Adipose tissue (tissue), 3 donors: ENCODE data around the gene DOCK4. TPM values are rescaled to one million over a fixed set of nuclear protein-coding genes. Genes with fewer than 3 reads are reported as not detected.

Experiments used
- H3K27ac ChIP-seq: one replicate; pipeline ENCODE4 v1.5.1; 2013; ENCODE audit warnings: low read depth, low read length
- WGBS, 3 donors: extraction: QIAGEN DNeasy Blood & Tissue Kit; methylation state at CpG; one replicate each; pipeline ENCODE4 v1.1.7; 2013; 5-methylcytosine and 5-hydroxymethylcytosine counted together
- polyA plus RNA-seq, 3 donors: library from polyadenylated mRNA; stranded (reverse); fragments of 200-250 nt; gene quantifications; one replicate each; pipeline ENCODE4 v1.2.3, GENCODE V29; 2013
- donor health status: healthy with polysubstance abuse.
- donor health status: Bipolar disorder and iron deficiency.
- donor health status: healthy.

DOCK4 gene
- polyA plus RNA-seq, 3 donors: 3.0 to 9.7 (median 7.6) TPM

DNA sequence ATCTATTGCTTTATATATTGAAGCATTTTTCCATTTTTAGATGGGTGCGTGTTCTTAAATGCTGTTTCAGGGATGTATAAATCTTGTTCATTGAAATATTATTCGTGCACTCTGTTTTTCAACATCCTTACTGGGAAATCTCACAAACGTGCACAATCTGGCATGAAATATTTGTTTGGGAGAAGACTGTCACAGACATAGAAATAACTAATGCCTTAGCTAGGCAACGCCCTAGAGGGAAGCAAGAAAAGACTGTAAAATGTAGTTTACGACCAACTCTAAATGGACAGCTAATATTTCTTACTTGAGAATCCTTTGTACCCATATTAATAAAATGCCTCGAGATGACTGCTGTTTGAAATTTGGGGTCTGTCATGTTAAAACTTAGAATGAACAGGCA lies 8.9 kb downstream of the DOCK4 start:
- no peak overlapping the region for H3K27ac ChIP-seq
- WGBS, 3 donors: 73 to 87% (median 77%) methylated on average over 6 of the region's 6 CpGs

DNA sequence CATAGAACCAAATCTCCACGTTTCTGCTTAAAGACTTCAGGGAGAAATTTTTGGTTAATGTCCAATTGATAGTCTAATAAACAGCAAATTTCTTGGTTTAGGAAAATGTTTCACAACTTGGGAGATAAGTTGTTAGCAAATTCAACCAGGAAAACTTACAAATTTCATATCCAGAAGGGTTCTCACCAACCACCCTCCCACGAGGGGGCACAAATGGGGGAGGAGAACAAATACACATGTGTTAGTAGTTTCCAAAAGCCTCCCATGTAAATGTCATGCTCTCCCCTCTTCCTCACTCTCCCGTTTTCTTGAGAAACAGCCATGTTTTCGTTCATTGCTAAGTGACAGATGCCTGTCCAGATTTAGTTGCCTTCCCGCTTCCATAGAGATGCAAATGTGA lies 10.5 kb downstream of the DOCK4 start:
- no peak overlapping the region for H3K27ac ChIP-seq
- 66 to 70% (median 67%) methylated on average over 5 of the region's 5 CpGs for WGBS, 3 donors

DNA sequence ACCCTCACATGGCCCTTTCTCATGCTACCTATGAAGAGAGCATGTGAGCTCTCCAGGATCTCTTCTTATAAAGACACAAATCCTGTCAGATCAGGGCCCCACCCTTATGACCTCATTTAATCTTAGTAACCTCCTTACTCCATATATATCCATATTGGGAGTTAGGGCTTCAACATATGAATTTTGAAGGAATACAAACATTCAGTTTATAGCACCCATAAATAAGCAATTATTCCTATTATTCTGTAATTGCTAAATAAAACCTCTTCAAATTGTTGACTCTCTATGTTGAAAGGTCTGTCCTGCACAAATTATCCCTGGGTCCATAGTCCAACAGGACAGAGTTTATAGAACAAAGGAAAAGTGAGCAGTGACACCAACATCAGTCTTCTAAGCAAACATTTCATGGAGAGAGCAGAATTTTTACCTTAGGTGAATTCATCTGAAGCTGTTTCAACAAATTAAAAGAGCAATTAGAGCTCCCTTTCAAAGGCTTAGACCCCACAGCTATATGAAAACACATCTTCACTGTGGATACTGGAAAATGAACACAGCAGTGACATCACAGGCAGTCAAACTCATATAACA lies 12.2 kb downstream of the DOCK4 start:
- no peak overlapping the region for H3K27ac ChIP-seq

DNA sequence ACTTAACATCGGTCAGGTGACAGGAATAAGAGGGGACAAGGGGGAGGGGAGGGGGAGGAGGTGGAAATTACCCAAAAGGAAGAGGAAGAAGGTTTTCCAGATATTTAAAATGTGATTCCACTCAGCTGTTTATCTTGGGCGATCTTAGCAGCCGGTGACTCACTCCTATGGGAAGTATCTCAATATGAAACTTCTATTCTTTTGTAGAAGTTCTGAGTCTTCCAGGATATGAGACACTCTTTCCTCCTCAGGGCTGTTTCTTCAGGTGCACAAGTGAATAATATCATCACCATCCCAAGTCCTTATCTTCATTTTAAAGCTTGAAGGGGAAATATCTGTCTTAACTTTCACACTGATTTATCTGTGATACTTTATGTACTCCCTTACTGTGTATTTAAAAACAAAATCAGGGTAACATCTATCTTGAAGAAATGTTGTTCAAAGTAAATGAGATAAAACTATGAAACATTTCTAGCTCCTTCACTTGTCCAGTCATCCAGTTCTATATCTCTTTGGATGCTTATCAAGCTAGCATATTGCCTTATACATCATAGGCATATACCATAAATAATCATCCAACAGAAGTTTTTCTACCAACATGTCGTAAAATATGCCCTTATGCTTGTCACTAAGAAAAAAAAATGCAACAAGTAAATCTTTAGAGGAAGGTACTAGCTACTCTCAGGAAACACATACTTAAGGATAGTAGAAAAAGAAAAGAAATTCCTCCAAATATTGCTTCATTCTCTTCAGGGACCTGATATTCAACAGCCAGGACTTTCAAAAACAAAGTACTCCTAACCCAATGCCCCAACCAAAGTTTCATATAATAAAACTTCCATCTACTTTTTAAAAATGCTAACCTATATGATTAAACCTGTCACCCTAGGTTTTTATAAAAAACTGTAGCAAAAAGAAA lies 13.7 kb downstream of the DOCK4 start:
- WGBS, 3 donors: 40 to 81% (median 58%) methylated on average over 4 of the region's 4 CpGs
- no peak overlapping the region for H3K27ac ChIP-seq

DNA sequence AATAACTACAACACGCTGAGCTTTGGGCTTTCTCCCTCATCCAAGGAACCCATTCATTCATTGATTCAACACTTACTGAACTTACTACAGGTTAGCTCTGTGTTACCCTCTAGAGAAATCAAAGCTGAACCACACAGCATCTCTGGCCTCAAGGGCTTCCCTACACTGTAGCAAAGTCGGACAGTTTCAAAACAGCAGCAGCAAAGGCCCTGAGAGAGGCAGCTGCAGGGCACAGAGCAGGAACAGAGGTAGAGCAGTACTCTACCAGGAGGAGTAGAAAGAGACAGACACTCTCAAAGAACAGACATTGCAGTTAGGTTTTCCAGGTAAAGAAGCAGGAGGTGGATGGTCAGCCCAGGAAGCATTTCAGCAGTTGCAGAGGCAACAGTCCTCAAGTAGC lies 16.1 kb downstream of the DOCK4 start:
- H3K27ac ChIP-seq: no peak overlapping the region
- WGBS, 3 donors: 89 to 95% (median 90%) methylated on average over 2 of the region's 2 CpGs

DNA sequence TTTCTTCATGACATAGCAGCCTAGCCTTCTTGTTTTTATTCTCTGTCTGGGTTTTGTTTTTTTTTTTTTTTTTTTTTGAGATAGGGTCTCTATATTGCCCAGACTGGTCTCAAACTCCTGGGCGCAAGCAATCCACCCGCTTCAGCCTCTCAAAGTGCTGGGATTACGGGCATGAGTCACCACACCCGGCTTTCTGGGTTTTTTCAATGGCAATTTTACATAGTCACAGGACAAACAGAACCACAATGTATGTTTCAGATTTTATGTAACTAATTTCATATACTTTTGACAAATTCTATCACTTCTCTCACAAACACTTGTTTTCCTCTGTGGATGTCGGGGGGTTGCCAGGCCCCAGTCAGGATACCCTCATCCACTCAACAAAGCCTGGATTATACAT lies 16.5 kb downstream of the DOCK4 start:
- 91 to 97% (median 97%) methylated on average over 5 of the region's 5 CpGs for WGBS, 3 donors
- no peak overlapping the region for H3K27ac ChIP-seq

DNA sequence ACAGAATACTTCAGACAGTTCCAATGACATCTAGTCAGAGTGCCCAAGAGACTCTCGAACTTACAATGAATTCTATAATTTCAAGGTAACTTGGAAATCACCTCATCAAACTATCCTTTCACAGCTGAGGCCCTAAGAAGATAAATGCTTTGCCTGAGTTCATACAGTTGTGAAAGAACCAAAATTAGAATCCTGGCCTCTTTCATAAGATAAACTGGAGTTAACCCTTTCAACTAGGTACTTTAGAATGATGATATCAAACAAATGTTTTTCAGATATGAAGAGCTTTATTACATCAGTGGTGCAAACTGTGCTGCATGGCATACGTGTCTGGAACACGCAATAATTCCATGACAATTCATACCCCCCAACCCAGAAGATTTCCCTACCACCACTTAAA lies 17.9 kb downstream of the DOCK4 start:
- 92 to 98% (median 95%) methylated on average over 3 of the region's 3 CpGs for WGBS, 3 donors

DNA sequence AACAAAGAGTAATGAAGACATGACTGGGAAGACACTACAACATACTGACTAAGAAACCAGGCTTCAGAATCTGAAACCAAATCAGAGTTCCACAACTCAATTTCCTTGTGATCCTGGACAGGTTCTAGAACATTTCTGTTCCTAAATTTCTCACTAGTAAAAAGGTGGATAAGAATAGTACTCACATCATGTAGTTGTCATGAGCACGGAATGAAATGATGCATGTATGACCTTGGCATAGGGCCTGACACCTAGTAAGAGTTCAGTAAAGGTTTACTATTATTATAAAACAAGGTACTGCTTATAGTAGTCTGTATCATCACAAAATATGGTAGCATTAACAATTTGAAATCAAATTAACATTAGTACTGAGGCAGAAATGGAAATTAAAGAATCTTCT lies 19.9 kb downstream of the DOCK4 start:
- WGBS, 3 donors: 49 to 89% (median 78%) methylated on average over 1 of the region's 1 CpG
- no peak overlapping the region for H3K27ac ChIP-seq

More for the DNA sequence above, 17.9 kb downstream of the DOCK4 start:
- no peak overlapping the region for H3K27ac ChIP-seq

DNA sequence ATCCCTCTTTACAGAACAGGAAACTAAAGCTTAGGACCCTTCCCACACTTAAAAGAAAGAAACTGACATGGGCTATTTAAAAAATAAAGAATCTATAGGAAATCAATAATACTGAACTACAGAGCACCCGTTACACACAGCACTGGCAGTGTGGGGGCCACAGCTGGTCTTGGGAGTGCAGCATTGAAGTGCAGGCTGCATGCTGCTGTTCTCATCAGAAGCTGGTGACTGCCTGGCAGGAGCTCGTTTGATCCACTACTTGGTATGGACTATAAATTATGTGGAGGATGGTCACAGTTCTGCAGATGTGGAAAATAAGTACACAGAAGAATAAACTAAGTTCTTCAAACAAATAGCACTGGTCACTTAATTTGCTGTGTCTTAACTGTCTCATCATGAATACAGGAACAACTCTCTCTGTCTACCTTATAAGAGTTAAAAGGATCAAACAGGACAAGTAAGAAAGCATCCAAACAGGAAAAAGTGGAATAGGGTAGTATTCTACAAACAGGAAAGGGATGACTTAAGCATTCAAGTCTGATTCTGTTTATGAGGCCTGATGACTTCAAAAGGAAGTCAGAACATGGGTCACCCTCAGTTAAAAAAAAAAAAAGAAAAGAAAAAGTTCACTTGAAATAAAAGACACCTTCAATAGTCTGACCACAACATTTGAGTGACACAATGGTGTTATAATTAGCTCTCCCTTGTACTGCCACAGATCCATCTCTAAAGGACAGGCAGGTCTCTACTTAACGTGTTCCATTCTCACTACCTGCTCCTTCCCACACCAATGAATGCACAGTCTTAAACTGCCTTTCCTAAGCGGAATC lies 21.0 kb downstream of the DOCK4 start:
- 65 to 74% (median 68%) methylated on average over 4 of the region's 4 CpGs for WGBS, 3 donors
- H3K27ac ChIP-seq: no peak overlapping the region

DNA sequence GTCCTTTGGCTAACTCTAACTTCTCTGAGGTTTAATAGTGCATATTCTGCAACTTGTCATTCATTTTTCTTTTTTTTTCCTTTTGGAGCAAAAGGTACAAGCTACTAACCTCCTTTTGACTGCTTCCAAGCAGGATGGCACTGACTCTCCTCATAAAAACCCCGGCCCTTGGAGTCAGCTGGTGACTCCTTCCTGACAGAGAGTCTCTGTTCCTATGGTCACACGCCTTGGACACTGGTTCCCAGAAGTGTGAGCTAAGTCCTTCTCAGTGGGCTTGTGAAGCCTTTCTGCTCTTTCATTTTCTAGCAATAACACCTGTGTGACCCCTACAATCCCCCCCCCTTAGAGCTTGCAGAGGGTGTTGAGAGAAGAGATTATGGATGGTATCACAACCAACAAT lies 21.7 kb downstream of the DOCK4 start:
- WGBS, 3 donors: 81 to 93% (median 81%) methylated on average over 2 of the region's 2 CpGs
- no peak overlapping the region for H3K27ac ChIP-seq

DNA sequence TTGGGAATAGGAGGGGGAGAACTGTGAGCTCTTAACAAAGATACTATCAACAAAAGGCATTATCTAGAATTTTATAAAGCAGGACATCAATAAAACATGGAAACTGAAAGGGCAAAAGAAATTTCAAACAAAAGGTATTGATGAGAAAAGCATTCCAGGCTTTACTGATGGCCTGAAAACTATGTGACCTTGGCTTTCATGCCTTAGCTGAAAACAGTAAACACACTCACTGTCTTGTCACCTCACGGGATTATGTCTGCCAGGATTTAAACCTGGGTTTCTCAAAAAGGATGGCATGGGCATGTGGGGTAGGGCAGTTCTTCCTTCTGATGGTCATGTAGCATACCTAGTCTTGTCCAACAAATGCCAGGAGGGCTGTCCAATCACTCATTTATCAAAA lies 22.9 kb downstream of the DOCK4 start:
- no peak overlapping the region for H3K27ac ChIP-seq

DNA sequence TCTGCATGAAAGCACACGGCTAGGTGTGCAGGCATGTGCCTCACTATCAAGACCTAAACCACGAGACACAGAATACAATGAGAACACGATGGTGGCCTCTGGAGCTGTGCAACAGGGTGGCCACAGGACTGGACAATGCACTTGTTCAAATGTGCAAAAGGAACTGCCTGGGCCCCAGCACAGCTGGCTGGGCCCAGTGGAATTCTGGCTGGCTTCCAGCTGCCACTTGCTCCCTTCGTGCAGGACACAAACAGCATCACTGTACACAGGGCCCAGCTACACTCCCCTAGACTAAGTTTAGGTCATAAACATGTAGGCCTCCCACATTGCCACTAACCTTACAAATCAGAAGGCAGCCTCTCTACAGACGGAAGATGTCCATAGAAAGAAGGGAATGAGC lies 23.4 kb downstream of the DOCK4 start:
- WGBS, 3 donors: 73 to 79% (median 74%) methylated on average over 5 of the region's 5 CpGs
- H3K27ac ChIP-seq: no peak overlapping the region

More for the DNA sequence above, 22.9 kb downstream of the DOCK4 start:
- 87 to 95% (median 92%) methylated on average over 1 of the region's 1 CpG for WGBS, 3 donors

DNA sequence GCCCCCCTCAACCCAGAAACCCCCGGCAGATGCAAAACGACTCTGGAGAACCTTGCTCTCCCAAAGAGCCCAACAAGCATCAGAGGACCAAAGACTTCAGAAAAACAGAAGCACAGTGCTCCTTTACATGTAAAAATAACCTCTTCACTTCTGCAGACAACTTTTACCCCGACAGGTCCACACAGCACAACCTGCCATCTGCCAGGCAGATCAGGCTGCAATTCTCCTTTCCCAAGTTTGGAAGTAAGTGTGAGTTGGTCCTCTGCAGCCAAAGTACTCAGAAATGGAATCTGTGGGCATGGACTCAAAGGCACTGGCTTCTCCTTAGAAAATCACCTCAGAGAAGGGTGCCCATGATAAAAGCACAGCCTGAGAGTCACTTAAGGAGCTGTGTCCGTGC lies 26.0 kb downstream of the DOCK4 start:
- no peak overlapping the region for H3K27ac ChIP-seq
- 79 to 84% (median 82%) methylated on average over 4 of the region's 4 CpGs for WGBS, 3 donors

DNA sequence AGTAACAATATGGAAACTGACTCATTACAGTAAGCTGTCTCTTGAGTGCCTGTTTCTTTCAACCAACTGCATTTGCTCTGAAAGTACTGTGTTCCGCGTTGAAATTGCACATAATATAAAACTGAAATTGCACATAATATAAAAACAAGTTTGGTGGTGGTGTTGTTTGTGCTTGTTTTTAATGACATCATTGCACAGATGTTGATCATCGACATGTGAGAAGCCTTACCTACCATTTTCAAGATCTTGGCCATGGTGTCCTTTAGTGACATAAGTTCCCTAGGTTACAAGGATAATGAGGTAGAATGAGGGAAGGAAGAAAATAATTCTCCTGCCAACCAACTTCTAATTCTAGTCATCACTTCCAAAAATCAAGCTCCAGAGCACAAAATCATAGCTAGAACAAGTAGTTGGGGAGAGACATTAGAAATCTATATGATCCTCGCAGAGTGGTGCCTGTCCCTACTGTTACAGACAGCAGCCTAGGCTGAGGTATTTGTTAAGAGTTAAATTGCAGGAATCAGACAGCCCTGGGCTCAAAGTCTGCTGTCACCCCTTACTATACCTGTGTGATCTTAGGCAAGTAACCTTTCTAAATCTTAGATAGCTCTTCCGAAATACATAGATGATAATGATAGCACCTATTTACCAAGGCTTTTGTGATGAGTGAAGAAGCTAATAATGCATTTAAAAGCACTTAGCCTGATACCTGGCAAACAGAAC lies 29.3 kb downstream of the DOCK4 start:
- H3K27ac ChIP-seq: no peak overlapping the region
- whole genome bisulfite sequencing, 3 donors: 87 to 94% (median 90%) methylated on average over 5 of the region's 5 CpGs

DNA sequence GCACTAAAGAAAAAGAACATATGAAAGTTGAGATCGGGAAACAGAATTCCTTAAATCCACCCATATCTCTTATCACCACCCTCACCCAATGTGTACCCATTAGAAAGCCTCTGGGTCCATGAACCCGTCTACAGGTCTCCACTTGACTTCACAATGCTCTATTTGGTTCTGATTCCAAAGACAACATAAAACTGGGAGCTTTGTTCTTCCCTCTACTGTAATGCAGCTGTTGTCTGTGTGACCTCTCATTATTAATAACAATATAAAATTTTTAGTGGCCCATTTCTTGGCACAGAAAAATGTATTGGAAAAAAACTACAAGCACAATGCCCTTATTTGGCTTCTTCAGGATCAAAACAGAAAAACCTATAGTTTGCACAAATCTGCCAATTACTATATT lies 30.0 kb downstream of the DOCK4 start:
- 81 to 86% (median 86%) methylated on average over 2 of the region's 2 CpGs for whole genome bisulfite sequencing, 3 donors

DNA sequence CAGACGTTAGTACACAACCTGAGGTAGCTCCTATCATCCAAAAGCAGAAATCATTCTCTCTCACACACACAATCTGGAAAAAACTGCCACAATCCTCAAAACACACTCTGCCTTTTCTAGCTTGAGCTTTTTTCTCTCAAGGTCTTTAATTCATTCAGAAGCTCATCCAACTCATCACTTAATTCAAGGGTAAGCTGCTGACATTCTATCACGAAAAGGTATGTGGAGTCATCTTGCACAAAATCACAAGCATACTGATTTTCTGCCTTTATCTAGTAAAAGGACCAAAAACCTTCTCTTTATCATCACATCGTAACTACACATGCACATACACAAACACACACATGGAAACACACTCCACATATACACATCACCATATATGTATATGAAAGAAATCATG lies 32.0 kb downstream of the DOCK4 start:
- 89 to 93% (median 90%) methylated on average over 3 of the region's 3 CpGs for WGBS, 3 donors
- H3K27ac ChIP-seq: no peak overlapping the region

More for the DNA sequence above, 30.0 kb downstream of the DOCK4 start:
- no peak overlapping the region for H3K27ac ChIP-seq

DNA sequence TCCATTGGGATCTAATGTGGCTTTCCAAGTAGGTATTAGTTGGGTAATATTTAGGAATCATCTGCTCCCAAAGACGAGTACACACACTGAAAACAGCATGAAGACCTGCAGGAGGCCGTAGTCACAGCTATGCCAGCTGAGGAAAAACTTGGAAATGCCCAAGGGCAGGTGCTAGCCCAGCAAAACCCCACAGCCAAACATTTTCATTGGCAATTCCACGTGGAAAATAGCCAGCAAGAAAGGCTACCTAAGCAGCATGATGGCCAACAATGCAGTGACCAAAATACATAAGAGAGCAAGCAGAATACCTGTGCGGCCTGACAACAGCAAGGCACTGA lies 32.7 kb downstream of the DOCK4 start:
- WGBS, 3 donors: 62 to 76% (median 70%) methylated on average over 4 of the region's 4 CpGs
- no peak overlapping the region for H3K27ac ChIP-seq

DNA sequence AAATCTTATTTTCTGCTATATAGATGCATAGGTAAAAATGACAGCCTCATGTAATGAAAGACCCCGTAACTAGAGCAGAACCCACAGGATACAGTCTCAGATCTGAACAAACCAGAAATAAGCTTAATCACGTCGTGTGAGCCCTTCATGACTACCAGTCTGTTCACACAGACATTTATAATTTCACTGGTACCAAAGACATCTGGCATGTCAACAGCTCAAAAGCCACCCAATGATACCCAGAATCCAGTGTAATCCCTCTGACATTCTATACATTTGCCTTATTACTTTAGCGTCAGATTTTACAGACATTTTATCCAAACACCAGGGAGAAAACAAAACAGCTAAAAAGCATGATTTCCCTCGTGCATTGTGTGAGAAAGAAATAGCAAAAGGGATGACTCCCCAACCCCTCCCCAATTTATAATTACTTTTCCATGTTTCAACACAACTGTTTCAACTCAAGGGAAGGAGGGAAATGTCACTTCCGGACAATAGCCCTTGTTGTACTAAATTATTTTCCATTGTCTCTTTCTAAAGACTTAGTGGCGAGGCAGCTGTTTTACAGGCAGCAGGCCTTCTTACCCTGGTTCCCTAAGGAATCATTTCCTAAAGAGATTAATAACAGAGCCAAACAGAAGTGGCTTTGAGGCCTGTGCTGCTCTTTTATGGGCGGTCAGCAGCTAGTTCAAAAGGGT lies 33.2 kb downstream of the DOCK4 start:
- H3K27ac ChIP-seq: no peak overlapping the region
- 59 to 74% (median 66%) methylated on average over 8 of the region's 8 CpGs for WGBS, 3 donors
